HEK293 (cell line): Measurements from ENCODE around the gene MARCHF9.

Experiments
- ATF2 ChIP-seq: fragments of 450-650 bp; formaldehyde crosslinking; IDR thresholded peaks from 2 replicates; pipeline ENCODE4 v1.5.1; 2016; ENCODE audit warnings: missing biosample characterization, missing genetic modification characterization, low read depth
- CTCF ChIP-seq: fragments of 450-650 bp; formaldehyde crosslinking; IDR thresholded peaks from 2 replicates; pipeline ENCODE4 v1.5.1; 2016; ENCODE audit warnings: missing biosample characterization, missing genetic modification characterization
- HOXD13 ChIP-seq: sonication (generic); formaldehyde crosslinking; IDR thresholded peaks from 2 replicates; pipeline ENCODE4 v1.8.0; 2022; ENCODE audit warnings: missing genetic modification reagents, borderline replicate concordance
- ZBTB48 ChIP-seq: fragments of 450-650 bp; formaldehyde crosslinking; IDR thresholded peaks from 2 replicates; pipeline ENCODE4 v1.5.1; 2016; ENCODE audit warnings: missing biosample characterization, missing genetic modification characterization
- ZNF274 ChIP-seq, 2 experiments: fragments of 200-500 bp in 1 of 2; fragments of 450-650 bp in 1 of 2; sonication (Bioruptor generic) in 1 of 2; formaldehyde crosslinking in 1 of 2; IDR thresholded peaks; 2 replicates each; pipeline versions ENCODE4 v1.5.1 to v1.6.1; 2014 to 2016; ENCODE audit warnings: borderline replicate concordance in 1 of 2, inconsistent platforms in 1 of 2, low read length in 1 of 2, missing biosample characterization in 1 of 2, missing genetic modification characterization in 1 of 2
- ZNF394 ChIP-seq: fragments of 450-650 bp; formaldehyde crosslinking; IDR thresholded peaks from 2 replicates; pipeline ENCODE4 v1.5.1; 2016; ENCODE audit warnings: missing biosample characterization, missing genetic modification characterization, mild to moderate bottlenecking, moderate library complexity, borderline replicate concordance
- ZNF510 ChIP-seq: fragments of 450-650 bp; formaldehyde crosslinking; IDR thresholded peaks from 2 replicates; pipeline ENCODE4 v1.5.1; 2018; ENCODE audit warnings: mild to moderate bottlenecking, missing genetic modification characterization, missing biosample characterization; ENCODE audit not compliant: insufficient replicate concordance
- ZNF670 ChIP-seq: fragments of 450-650 bp; formaldehyde crosslinking; IDR thresholded peaks from 2 replicates; pipeline ENCODE4 v1.5.1; 2016; ENCODE audit warnings: missing biosample characterization, missing genetic modification characterization, low read depth

GRCh38 chr12:57780284-57780897, 25.5 kb downstream of the MARCHF9 start:
- TF ChIP-seq HOXD13 (CRISPR knock-in tag): no peak
- no peak for TF ChIP-seq ZNF670
- TF ChIP-seq CTCF (tag by site-specific recombination): no peak
- no peak for TF ChIP-seq ZNF394 (tag by site-specific recombination)
- TF ChIP-seq ATF2 (tag by site-specific recombination): no peak
- TF ChIP-seq ZBTB48: no peak
- TF ChIP-seq ZNF274 (IDR thresholded peaks at IDR 0.05; ENCODE audit: low read length): no peak
- no peak for TF ChIP-seq ZNF274 (tag by site-specific recombination; IDR thresholded peaks at IDR 0.05; ENCODE audit: borderline replicate concordance)
- TF ChIP-seq ZNF510 (tag by site-specific recombination): no peak
